ENCODE data around the gene KIF12. TPM values are rescaled to one million over a fixed set of nuclear protein-coding genes. Genes with fewer than 3 reads are reported as not detected.

KIF12 gene
- total and polyA plus RNA-seq, 2 of the 13 experiments (the other 11 are each of a cell fraction or from before 2014, with no cell fraction given) = 1.8 to 12.5 TPM

GRCh38 chr9:114140850-114141249 lies 41.8 kb upstream of the KIF12 start (continued):
- no peak for TF ChIP-seq ZNF407 (CRISPR knock-in tag; IDR thresholded peaks at IDR 0.05; ENCODE audit: not compliant biosample characterization)
- no peak for TF ChIP-seq TEAD2 (CRISPR knock-in tag; IDR thresholded peaks at IDR 0.05)
- TF ChIP-seq ZNF569 (CRISPR knock-in tag; IDR thresholded peaks at IDR 0.05; ENCODE audit: borderline replicate concordance) = no peak
- no peak for TF ChIP-seq AKNA (CRISPR knock-in tag; IDR thresholded peaks at IDR 0.05; ENCODE audit: borderline replicate concordance)
- no peak for TF ChIP-seq TOE1 (CRISPR knock-in tag; IDR thresholded peaks at IDR 0.05)
